A673 (cell line): Measurements from ENCODE around the gene MYCN.

Source experiments
- EZH2 ChIP-seq: fragments of 200-600 bp; sonication (generic); IDR thresholded peaks from 2 replicates; pipeline ENCODE4 v1.6.1; 2017; ENCODE audit warnings: borderline replicate concordance, low read depth, mild to moderate bottlenecking, mixed read lengths, antibody characterized with exemption, low read length; ENCODE audit not compliant: poor library complexity, severe bottlenecking
- TF ChIP-seq, protein P1 (sequence below): fragments of 300-800, 200-600 bp; sonication (generic); conservative IDR thresholded peaks from 2 replicates; pipeline ENCODE4 v1.5.1; 2017; ENCODE audit warnings: low read depth, mild to moderate bottlenecking, antibody characterized with exemption, low read length, moderate library complexity, mixed read lengths

DNA sequence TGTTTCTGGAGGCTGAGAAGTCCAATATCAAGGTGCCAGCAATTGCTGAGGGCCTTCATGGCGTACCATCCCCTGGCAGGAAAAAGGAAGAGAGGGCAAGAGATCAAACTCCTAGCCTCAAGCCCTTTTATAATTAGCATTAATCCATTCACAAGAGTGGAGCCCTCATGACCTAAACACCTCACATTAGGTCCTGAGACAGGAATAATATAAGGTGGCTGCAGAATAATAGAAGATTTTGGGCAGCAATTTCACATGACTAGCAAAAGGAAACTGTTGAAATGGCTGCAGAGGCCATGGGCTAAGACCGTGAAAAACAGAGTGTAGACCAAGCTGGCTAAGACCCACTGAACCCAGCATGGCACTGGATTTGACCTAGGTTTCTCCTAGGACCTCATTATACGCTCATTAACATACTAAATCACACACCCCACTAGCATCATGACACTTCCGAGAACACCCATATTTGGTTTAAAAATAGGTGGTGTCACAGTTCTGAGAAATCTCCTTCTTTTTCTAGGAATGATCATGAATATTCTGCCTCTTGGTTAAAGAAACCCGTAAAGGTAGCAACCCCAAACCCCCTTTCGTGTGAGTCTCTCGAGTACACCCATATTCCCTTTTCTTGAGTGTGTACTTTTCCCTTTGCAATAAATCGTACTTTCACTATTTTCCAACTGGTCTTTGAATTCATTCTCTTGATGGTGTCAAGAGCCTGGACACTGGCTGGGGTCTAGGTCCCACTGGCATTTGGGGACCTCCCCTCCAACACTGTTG, 3.1 kb upstream of the MYCN start:
- TF ChIP-seq, protein P1, sequence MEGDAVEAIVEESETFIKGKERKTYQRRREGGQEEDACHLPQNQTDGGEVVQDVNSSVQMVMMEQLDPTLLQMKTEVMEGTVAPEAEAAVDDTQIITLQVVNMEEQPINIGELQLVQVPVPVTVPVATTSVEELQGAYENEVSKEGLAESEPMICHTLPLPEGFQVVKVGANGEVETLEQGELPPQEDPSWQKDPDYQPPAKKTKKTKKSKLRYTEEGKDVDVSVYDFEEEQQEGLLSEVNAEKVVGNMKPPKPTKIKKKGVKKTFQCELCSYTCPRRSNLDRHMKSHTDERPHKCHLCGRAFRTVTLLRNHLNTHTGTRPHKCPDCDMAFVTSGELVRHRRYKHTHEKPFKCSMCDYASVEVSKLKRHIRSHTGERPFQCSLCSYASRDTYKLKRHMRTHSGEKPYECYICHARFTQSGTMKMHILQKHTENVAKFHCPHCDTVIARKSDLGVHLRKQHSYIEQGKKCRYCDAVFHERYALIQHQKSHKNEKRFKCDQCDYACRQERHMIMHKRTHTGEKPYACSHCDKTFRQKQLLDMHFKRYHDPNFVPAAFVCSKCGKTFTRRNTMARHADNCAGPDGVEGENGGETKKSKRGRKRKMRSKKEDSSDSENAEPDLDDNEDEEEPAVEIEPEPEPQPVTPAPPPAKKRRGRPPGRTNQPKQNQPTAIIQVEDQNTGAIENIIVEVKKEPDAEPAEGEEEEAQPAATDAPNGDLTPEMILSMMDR = no peak
- TF ChIP-seq EZH2 = no peak
